Spleen (tissue), 11 donors: ENCODE results near the gene TRIM45. TPM values are rescaled to one million over a fixed set of nuclear protein-coding genes. Genes with fewer than 3 reads are reported as not detected.

ENCODE experiments used
- DNase-seq: peaks from one replicate; pipeline ENCODE4 v3.0.0-alpha.2; 2020
- H3K27ac ChIP-seq, 8 donors: fragments of 200-600 bp; sonication (generic) in 7 of 8; 1 replicate in 4 of 8; 2 replicates in 4 of 8; pipeline versions ENCODE4 v1.5.0 to v1.8.0; 2016 to 2021; ENCODE audit warnings: inconsistent platforms in 4 of 8, mild to moderate bottlenecking in 4 of 8, moderate library complexity in 1 of 8
- H3K27me3 ChIP-seq, 7 donors: fragments of 200-600 bp; sonication (generic) in 6 of 7; replicated peaks in 1 of 7; 1 replicate in 4 of 7; 2 replicates in 3 of 7; pipeline versions ENCODE4 v1.5.0 to v1.8.0; 2016 to 2021; ENCODE audit warnings: inconsistent platforms in 3 of 7, mild to moderate bottlenecking in 1 of 7
- H3K36me3 ChIP-seq, 6 donors: fragments of 200-600 bp; sonication (generic) in 5 of 6; 1 replicate in 4 of 6; 2 replicates in 2 of 6; pipeline versions ENCODE4 v1.5.0 to v1.8.0; 2016 to 2021; ENCODE audit warnings: inconsistent platforms in 2 of 6
- H3K4me1 ChIP-seq, 6 donors: fragments of 200-600 bp; sonication (generic) in 5 of 6; 1 replicate in 3 of 6; 2 replicates in 3 of 6; pipeline versions ENCODE4 v1.5.0 to v1.8.0; 2016 to 2021; ENCODE audit warnings: inconsistent platforms in 3 of 6
- H3K4me3 ChIP-seq, 8 donors: fragments of 200-600 bp; sonication (generic) in 7 of 8; 1 replicate in 4 of 8; 2 replicates in 4 of 8; pipeline versions ENCODE4 v1.5.0 to v1.8.0; 2016 to 2021; ENCODE audit warnings: inconsistent platforms in 4 of 8, mild to moderate bottlenecking in 4 of 8, moderate library complexity in 2 of 8
- H3K9me3 ChIP-seq, 8 donors: fragments of 200-600 bp; sonication (generic) in 7 of 8; 1 replicate in 4 of 8; 2 replicates in 4 of 8; pipeline versions ENCODE4 v1.5.0 to v1.8.0; 2016 to 2021; ENCODE audit warnings: inconsistent platforms in 4 of 8
- POLR2A ChIP-seq, 3 donors: fragments of 450-650 bp; IDR thresholded peaks; one replicate each; pipeline ENCODE4 v1.5.1; 2017; ENCODE audit warnings: antibody characterized with exemption in 3 of 3, mild to moderate bottlenecking in 1 of 3
- POLR2AphosphoS5 ChIP-seq, 3 donors: sonication (generic); formaldehyde crosslinking; IDR thresholded peaks; one replicate each; pipeline ENCODE4 v1.5.1; 2017; ENCODE audit warnings: antibody characterized with exemption in 3 of 3
- WGBS, 5 donors: extraction: QIAGEN DNeasy Blood & Tissue Kit in 3 of 5; methylation state at CpG; one replicate each; pipeline versions ENCODE4 v1.1.5 to v1.1.7; 2013 to 2018; 5-methylcytosine and 5-hydroxymethylcytosine counted together
- intact Hi-C: fragments of 100-400 bp; cut with DNase I; formaldehyde crosslinking; loops from one replicate; pipeline ENCODE4 v1.15.0; 2023; ENCODE audit warnings: low total_unique reads
- polyA plus RNA-seq, 3 donors: library from polyadenylated mRNA; stranded (reverse); fragments of 200-250 nt; gene quantifications; one replicate each; pipeline ENCODE4 v1.2.1, GENCODE V29; 2013
- total RNA-seq, 7 donors: library from RNA; depleted of rRNA in 3 of 7; stranded (reverse); fragments of >200 nt in 3 of 7; fragmentation: NEBNext Ultra II Directional in 4 of 7; extraction: Animal tissue kit (Norgen Biotek cat#: 25700) in 4 of 7; gene quantifications; one replicate each; pipeline versions ENCODE4 v1.1.0 to v1.2.1, GENCODE V29; 2016 to 2021
- TF ChIP-seq, protein P1 (sequence below), 11 experiments: fragments of 200-600 bp in 7 of 11; fragments of 450-650 bp in 4 of 11; sonication (generic) in 4 of 11; IDR thresholded peaks in 8 of 11; conservative IDR thresholded peaks in 3 of 11; 1 replicate in 7 of 11; 2 replicates in 4 of 11; pipeline versions ENCODE4 v1.4.0 to v1.8.0; 2016 to 2021; ENCODE audit warnings: antibody characterized with exemption in 11 of 11, inconsistent platforms in 4 of 11, mild to moderate bottlenecking in 1 of 11
- donor health status: healthy with polysubstance abuse.
- donor health status: DM: no; HTN: no; CAD: no; lungs with moderate emphysema.
- donor health status: DM: no; HTN: no; CAD: no.
- donor health status: Bipolar disorder and iron deficiency.
- donor health status: healthy.
- donor health status: DM: no; HTN: no; CAD: no.
- donor health status: DM: yes; HTN: yes; CAD: no.

The TRIM45 gene
- total and polyA plus RNA-seq, 10 donors = 1.2 to 8.1 (median 2.0) TPM

DNA sequence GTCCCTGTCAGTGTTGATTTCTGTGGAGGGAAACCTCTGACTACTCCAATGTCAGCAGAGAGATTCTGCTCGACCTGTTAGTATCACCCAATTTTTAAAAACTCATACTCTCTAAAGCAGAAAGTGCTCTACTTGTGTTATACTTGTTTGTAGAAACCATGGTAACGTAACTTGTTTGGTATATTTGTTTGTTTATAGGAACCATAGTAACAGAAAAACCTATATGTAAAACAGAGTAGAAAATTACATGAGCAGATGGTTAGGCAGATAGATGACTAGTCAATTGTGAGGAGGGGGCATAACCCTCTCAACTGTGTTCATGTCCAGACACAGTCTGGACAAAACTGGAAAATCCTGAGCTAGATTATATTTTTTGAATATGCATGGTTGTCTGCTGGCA lies 6.7 kb downstream of the TRIM45 start:
- Histone ChIP-seq H3K4me1 (no peaks in the 10 kb centered on the region), H3K4me3 (no peak overlapping the region), H3K27me3 (no peaks in the 10 kb centered on the region), H3K9me3 (no peaks in the 10 kb centered on the region), H3K27ac (no peak overlapping the region), H3K36me3 (no peaks in the 10 kb centered on the region)
- no peak for TF ChIP-seq POLR2AphosphoS5 (IDR thresholded peaks at IDR 0.05)
- TF ChIP-seq POLR2A (IDR thresholded peaks at IDR 0.05) = no peak
- TF ChIP-seq, protein P1, sequence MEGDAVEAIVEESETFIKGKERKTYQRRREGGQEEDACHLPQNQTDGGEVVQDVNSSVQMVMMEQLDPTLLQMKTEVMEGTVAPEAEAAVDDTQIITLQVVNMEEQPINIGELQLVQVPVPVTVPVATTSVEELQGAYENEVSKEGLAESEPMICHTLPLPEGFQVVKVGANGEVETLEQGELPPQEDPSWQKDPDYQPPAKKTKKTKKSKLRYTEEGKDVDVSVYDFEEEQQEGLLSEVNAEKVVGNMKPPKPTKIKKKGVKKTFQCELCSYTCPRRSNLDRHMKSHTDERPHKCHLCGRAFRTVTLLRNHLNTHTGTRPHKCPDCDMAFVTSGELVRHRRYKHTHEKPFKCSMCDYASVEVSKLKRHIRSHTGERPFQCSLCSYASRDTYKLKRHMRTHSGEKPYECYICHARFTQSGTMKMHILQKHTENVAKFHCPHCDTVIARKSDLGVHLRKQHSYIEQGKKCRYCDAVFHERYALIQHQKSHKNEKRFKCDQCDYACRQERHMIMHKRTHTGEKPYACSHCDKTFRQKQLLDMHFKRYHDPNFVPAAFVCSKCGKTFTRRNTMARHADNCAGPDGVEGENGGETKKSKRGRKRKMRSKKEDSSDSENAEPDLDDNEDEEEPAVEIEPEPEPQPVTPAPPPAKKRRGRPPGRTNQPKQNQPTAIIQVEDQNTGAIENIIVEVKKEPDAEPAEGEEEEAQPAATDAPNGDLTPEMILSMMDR (IDR thresholded peaks at IDR 0.05 in 8 of 11, conservative IDR thresholded peaks at IDR 0.05 in 3 of 11) = no peak
- 72 to 78% (median 76%) methylated on average over 2 of the region's 2 CpGs for WGBS, 5 donors
- intact Hi-C loops = no loop called here
- no peak for DNase-seq

DNA sequence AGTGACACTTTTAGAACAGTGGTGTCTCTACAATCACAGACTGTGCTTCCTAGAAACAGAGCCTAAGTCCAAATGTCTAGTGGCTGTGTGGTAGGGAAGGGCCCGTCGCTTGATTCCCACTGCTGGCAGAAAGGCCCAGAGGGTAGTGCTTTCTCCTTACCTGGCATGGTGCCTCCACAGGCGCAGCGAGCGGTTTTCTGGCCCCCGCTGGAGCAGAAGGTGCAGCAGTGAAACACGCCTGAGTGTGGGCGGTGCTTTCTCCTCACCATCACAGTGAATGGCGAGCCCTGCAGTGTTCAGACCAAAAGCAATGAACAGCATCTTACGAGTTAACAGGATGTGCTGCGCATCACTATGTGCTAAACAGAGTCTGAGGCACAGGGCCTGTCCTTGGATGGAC lies 8.3 kb downstream of the TRIM45 start:
- Histone ChIP-seq H3K9me3 (no peaks in the 10 kb centered on the region), H3K27me3 (no peaks in the 10 kb centered on the region), H3K4me1 (no peaks in the 10 kb centered on the region), H3K36me3 (no peaks in the 10 kb centered on the region), H3K27ac (peak overlapping the region in 2 of 8 donors; percentile 18 to 36), H3K4me3 (peak overlapping the region in 1 of 8 donors; percentile 5)
- DNase-seq = no peak
- no peak for TF ChIP-seq POLR2A (IDR thresholded peaks at IDR 0.05)
- TF ChIP-seq, protein P1 (IDR thresholded peaks at IDR 0.05 in 8 of 11, conservative IDR thresholded peaks at IDR 0.05 in 3 of 11) = no peak
- peak in 2 of 3 donors; percentile 36 to 42 for TF ChIP-seq POLR2AphosphoS5 (IDR thresholded peaks at IDR 0.05)
- intact Hi-C loops = no loop called here
- 67 to 92% (median 82%) methylated on average over 10 to 11 of the region's 11 CpGs for WGBS, 5 donors

DNA sequence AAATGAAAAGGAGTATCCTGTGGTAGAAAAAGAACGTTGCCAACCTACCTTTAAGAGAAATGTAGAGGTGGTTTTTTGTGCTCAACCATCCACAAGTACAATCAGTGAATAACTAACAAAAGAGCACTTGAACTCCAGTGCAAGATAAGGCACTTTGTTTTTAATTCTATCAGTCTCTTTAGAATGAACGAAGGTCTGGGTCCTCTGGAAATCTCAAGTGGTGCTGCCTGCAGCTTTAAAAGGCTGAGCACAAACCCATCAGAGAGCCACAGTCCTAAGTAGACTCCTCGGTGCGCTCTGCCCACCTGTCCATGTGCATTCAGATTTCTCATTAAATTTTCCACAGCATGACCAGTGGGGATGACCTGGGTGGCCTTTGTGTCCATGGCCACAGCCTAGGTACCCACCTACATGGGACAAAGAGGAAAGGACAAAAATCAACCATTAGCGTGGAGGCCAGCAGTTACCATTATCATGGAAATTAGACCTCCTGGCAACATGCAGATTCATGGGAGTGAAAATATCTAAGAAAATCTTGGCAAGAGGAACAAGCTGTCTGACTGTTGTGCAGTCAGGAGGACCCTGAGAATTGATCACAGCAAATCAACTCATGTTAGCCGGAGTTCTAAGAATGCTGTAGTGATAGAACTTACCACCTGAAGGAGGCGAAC lies 9.4 kb downstream of the TRIM45 start:
- intact Hi-C loops = no loop called here
- TF ChIP-seq POLR2AphosphoS5 (IDR thresholded peaks at IDR 0.05) = no peak
- TF ChIP-seq, protein P1 (IDR thresholded peaks at IDR 0.05 in 8 of 11, conservative IDR thresholded peaks at IDR 0.05 in 3 of 11) = no peak
- TF ChIP-seq POLR2A (IDR thresholded peaks at IDR 0.05) = no peak
- Histone ChIP-seq H3K4me3 (no peak overlapping the region), H3K9me3 (no peaks in the 10 kb centered on the region), H3K4me1 (no peaks in the 10 kb centered on the region), H3K27me3 (no peaks in the 10 kb centered on the region), H3K27ac (no peak overlapping the region), H3K36me3 (peaks cover 0 to 2% (median 0%) of the 10 kb centered on the region in 6 donors)
- DNase-seq = no peak
- whole genome bisulfite sequencing, 5 donors = 90 to 95% (median 95%) methylated on average over 7 of the region's 7 CpGs

DNA sequence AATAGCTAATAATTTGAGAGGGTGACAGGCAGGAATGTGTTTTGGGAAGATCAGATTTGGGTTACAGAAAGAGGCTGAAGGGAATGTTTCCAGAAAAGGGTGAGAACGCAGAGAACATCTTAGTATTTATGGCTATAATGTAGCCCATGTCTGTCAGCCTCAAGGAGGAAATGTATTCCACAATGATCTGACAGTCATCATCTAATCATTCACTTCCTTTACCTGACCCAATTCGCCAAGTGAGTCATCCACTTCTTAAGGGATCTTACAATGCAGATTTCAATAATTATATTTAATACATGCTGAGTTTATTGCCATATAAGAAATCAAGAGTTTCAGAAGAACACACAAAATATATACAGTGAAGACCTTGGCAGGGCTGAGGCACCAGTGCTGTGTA lies 10.8 kb downstream of the TRIM45 start:
- Histone ChIP-seq H3K4me3 (no peak overlapping the region), H3K27me3 (no peaks in the 10 kb centered on the region), H3K4me1 (no peaks in the 10 kb centered on the region), H3K9me3 (no peaks in the 10 kb centered on the region), H3K27ac (no peak overlapping the region), H3K36me3 (peaks cover 0 to 14% (median 0%) of the 10 kb centered on the region in 6 donors)
- TF ChIP-seq, protein P1 (IDR thresholded peaks at IDR 0.05 in 8 of 11, conservative IDR thresholded peaks at IDR 0.05 in 3 of 11) = no peak
- TF ChIP-seq POLR2AphosphoS5 (IDR thresholded peaks at IDR 0.05) = no peak
- no peak for TF ChIP-seq POLR2A (IDR thresholded peaks at IDR 0.05)
- WGBS, 5 donors = 81 to 98% (median 85%) methylated on average over 2 of the region's 2 CpGs
- intact Hi-C loops = no loop called here
- no peak for DNase-seq
